GM19438 (cell line): Measurements from ENCODE around the gene NSRP1.
"Not testable (repeated sequence)": the region's sequence is repeated elsewhere in the genome, so short reads cannot be mapped to it uniquely, and the experiment has no call there.

Source experiments
- ATAC-seq: cut with Tn5 transposase; IDR thresholded peaks from one replicate; pipeline ENCODE4 v1.9.1; 2021; ENCODE audit warnings: low read depth; ENCODE audit not compliant: unreplicated experiment

The NSRP1 gene, protein sequence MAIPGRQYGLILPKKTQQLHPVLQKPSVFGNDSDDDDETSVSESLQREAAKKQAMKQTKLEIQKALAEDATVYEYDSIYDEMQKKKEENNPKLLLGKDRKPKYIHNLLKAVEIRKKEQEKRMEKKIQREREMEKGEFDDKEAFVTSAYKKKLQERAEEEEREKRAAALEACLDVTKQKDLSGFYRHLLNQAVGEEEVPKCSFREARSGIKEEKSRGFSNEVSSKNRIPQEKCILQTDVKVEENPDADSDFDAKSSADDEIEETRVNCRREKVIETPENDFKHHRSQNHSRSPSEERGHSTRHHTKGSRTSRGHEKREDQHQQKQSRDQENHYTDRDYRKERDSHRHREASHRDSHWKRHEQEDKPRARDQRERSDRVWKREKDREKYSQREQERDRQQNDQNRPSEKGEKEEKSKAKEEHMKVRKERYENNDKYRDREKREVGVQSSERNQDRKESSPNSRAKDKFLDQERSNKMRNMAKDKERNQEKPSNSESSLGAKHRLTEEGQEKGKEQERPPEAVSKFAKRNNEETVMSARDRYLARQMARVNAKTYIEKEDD

DNA sequence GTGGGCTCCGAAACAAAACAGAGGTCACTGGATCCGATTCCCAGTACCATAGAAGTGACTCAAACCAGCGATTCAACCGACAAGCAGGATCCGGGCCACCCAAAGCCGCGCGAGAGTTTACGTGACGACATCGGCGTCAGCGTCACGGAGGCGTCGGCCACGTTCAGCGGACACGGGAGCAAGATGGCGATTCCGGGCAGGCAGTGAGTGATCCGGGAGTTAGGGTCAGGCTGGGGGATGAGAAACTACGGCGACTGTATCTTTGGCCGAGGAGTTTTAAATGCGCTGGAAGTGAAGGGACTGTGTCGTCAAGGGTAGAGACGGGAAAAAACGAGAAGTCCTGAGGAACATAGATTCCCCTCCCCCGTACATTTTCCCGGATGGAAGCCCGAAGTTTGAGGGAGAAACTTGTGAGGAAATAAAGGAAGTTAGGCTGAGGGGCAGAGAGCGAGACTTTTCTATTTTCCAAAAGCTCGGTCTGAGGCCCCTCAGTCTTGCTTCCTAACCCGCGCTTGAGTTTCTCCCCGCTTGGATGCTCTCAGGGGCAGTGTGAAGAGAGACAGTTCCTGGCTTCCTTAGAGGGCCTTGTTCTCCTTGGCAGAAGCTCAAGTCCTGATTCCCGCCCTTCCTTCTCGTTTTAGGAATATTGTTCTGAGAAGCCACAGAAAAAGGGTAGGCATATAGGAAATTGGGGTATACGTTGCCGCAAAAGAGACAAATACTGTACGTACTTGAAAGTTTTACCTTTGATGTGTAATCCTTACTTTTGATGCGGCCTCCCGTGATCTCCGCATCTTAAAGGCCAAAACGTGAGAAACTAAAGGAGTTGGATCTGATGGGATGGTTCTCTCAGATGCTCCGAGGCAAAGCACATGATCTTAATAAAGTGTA is at the start of gene NSRP1:
Gene NSRP1, plus strand, starts transcription at position 156 of the 891 bp plus-strand sequence. Its CDS starts 28 bp downstream, at position 184.
- peak; percentile 90 for ATAC-seq

DNA sequence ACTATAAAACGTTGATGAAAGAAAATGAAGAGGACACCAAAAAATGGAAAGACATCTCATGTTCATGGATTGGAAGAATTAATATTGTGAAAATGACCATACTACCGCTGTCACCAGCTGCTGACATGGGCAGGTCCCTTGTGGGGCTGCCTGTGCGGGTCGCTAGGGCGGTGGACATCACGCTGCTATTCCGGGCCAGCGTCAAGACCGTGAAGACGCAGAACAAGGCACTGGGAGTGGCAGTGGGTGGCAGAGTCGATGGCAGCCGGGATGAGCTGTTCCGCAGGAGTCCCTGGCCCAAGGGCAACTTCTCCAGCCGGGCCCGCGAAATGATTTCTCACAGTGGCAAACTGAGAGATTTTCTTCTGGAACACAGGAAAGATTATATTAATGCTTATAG is 48.2 kb upstream of the NSRP1 start:
- ATAC-seq, result no peak

DNA sequence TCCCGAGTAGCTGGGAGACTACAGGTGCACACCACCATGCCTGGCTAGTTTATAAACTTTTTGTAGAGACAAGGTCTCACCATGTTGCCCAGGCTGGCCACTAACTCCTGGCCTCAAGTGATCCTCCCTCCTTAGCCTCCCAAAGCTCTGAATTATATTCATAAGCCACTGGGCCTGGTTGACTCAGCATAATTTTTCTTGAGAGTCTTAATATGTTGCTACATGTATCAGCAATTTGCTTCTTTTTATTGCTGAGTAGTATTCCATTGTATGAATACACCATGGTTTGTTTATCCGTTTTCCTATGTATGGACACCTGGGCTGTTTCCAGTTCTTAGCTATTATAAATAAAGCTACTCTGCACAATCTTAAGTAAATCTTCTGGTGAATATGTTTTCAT is 42.4 kb upstream of the NSRP1 start:
- ATAC-seq, result no peak

DNA sequence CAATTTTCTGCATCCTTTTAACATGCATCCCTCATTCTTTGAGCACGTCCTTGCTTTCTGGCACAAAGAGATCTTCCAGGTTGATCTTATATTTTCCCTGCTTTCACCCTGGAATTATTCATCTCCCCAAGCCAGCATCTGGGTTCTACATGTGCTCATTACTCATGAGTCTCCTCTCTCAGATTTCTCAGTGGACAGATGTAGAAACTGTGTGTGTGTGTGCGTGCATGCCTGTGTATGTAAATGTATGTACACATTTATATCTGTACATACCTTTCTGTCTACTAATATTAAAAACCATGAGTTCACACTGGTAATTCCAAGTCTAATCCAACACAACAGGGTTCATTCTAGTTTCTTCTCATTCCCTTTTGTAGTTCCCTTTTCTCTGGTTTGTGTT is 41.9 kb upstream of the NSRP1 start:
- no peak for ATAC-seq

DNA sequence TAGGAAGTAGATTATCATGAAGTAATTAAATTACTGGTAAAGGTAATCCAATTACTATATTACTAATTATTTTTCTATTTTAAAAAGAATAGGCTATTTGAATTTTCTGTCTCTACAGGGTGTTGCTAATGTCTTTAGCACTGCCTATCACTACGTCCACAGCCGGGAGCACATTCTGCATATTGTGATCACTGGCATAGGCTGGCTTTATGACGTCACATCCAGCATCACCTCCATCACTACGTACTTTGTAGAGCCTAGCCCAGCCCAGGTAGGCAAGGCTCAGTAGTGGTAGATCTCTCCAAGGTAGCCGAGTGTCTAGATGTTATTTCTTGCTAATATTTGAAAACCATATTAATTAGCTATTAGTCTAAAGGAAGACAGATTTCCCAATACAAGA is 33.8 kb upstream of the NSRP1 start:
- no peak for ATAC-seq

DNA sequence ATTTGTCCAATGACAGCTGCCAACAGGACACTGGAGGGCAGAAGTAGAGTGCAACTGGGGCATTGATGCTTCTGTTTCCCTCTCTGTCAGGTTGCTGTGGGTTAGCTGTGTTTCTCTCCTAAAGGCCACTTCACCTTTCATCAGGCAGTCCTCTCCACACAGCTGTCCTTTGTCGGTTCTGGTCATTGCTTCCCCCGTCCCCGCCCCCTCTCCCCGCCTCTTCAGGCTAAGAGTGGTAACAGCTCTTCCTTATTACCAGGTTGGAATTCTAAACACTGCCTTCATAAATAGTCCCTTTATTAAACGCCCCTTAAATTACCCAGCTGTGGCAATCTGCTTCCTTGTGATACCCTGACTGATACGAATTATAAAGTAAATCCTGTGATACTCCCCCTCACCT is 31.8 kb upstream of the NSRP1 start:
- ATAC-seq, result no peak

DNA sequence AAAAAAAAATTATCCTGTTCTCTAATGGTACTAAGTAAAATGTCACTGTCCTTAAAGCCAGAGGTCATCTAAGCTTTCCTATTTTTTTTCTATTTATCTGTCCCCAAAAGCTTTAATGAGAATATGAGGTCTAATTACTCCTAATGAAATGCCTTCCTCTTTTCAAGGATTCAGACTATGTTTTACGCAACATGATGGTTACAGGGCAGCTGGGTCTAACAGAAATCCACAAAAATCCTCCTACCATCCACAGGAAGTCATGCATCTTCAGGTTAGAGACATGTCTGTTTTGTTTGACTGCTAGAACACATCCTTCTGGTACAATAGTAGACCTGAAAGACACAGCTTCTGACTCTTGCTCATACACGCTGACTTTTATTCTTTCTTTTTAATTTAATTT is 29.7 kb upstream of the NSRP1 start:
- no peak for ATAC-seq

DNA sequence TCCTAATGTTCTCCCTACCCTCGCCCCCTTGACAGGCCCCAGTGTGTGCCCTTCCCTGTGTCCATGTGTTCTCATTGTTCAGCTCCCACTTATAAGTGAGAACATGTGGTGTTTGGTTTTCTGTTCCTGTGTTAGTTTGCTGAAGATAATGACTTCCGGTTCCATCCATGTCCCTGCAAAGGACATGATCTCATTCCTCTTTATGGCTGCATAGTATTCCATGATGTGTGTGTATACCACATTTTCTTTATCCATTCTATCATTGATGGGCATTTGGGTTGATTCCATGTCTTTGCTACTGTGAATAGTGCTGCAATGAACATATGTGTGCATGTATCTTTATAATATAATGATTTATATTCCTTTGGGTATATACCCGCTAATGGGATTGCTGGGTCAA is 29.2 kb upstream of the NSRP1 start:
- not testable (repeated sequence) for ATAC-seq

DNA sequence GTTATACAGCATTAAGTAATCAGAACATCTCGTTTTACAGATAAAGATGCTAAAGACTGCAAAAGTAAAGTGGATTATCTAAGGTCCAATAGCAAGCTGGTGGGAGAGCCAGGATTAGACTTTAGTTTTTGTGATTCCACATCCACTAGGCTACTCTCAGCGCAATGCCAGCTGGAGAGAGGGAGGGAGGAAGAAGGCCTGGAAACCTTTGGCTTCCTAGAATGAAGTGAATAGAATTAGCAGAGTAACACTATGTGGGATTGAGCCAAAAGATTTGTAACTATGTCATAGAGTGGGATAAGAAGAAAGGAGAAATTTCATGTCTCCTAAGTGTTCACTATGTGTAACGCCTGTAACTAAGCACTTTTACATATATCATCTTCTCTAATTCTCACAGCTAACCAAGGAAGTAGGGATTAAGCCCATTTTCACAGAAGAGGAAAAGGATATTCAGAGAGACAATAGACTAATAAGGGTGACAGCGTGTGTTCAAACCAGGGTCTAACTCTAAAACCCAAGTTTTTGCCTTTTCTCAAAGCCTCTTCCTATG is 25.4 kb upstream of the NSRP1 start:
- ATAC-seq, result no peak

DNA sequence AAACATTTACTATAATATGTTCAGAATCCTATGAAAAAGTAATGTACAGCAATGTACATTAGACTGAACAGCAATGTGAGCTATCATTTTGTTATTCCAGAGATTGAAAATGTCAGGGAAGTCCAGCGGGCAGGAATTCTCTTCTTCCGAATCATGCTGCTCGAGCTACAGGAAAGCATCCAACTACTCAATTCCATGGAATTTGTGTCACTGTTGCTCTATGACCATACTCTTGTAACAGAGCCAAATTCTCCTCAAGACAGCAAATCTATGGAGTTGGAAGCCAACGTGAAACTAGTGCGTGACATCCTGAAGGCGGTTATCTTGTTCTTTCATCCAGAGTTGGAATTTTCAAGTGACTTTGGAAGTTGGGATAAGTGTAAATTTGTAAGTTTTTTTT is 24.8 kb upstream of the NSRP1 start:
- no peak for ATAC-seq

DNA sequence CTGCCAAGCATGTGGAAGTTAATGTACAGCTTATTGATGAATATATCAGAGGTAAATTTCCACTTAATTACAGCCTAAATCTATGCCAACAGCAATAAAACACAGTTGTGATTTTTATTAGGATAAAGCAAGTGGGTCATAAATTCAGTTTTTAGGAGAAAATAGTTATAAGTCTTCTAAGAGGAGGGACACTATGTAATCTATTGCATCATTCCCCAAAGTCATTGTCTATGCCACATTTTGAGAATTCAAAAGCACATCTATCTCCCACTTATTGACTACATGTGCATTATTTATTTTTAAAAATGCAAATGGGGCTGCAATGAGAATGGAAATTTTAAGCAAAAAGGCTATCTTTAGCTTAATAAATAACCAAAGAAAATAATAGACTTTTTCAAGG is 23.7 kb upstream of the NSRP1 start:
- no peak for ATAC-seq

DNA sequence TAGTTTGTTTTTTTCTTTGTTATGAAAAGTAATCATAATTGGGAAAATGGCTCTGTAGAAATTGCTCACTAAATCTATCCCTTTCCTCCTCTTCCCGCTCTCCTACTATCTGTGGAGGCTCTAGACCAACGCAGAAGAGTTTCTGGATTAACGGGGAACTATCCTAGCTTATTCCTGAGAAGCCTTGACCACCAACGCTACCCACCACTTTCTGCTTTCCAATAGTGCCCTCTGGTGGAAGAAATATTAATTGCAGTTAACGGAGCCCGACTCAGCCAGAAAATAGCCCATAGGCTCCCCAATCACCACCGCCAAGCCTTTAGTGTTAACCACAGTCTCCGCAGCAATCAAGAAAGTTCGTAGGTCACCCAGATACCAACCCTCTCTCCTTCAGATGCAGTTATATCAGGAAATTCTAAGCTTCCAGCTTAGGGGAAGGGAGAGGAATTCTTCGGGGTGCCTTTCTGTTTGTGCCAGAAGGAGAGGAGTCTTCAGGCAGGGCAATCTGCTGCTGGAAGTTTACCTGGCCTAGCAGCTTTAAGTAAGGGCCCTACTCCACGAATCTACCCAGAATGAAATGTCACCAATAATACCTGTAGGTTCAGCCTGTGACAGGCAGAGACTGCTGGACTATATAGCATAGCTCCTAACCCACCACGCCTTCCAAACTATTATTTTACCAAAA is 23.0 kb upstream of the NSRP1 start:
- ATAC-seq, result no peak

DNA sequence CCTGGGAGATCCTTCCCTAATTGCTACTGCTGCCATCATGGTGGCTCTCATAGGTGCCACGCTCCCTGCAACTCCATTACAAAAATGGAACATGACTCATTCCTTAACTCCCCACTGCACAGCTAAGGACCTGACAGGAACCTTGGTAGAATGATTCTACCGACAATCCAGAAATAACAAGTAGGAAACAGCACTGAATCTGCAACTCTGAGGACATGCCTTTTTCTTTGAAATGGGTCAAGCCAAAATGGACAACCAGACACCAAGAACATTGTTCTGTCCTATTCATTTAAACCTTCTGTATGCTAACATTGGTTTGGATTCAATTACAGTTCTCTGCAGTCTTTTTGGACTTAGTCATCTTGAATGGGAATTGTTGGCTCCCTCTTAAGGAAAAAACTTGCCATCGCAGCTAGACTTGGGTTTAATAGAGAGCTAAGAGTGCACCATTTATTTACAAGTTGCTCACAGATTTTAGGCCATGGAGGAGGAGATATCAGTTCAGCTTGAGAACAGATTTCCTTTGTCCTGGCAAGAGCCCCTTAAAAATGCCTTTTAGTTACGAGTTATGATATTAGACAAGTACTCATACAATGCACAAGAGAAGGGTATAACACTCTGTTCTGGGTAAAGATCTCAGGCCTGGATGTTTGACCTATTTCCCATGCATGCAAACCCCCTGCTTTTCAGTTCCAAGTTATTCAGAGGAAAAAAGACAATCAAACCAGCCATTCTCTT is 20.9 kb upstream of the NSRP1 start:
- no peak for ATAC-seq

DNA sequence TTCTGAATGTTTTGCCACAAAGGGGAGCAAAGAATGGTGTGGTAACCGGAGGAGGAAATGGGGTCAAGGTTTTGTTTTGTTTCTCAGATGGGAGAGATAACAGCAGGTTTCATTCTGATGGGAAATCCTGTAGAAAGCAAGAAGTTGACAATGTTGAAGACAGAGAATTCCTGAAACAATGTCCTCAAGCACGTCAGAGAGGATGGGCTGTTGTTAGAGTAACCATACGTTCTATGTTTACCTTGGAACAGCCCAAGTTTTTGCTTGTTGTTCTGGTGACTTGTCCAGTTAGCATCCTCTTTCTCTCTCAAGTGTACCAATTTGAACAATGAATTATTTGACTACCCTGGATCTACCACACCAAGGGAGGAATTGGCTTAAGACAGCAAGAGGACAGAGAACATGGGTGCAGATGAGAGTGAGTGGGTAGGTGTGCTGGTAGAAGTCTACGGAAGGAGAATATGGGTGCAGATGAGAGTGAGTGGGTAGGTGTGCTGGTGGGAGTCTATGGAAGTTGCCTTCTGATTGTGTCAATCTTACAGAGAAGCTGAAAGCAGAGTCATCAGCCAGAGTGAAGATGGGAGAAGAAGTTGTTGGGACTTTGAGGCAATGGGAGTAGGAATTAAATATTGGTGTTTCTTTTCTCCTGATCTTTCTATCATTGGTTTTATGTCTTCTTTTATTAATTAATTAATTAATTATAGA is 14.8 kb upstream of the NSRP1 start:
- ATAC-seq, result no peak

DNA sequence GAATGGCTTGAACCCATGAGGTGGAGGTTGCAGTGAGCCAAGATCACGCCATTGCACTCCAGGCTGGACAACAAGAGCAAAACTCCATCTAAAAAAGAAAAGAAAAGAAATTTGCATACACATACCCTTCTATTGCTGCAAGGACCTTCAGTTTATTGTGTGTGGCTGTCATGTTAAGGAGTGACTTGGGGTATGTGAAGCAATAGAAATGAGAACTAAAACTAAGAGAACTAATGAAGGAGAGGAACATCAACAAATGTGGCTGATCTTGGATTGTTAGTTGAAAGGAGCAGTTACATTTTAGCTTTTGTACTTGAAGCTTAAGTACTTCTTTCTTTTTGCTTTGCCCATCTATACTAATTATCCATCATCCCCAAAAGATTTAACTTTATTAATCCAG is 12.7 kb upstream of the NSRP1 start:
- ATAC-seq, result no peak

DNA sequence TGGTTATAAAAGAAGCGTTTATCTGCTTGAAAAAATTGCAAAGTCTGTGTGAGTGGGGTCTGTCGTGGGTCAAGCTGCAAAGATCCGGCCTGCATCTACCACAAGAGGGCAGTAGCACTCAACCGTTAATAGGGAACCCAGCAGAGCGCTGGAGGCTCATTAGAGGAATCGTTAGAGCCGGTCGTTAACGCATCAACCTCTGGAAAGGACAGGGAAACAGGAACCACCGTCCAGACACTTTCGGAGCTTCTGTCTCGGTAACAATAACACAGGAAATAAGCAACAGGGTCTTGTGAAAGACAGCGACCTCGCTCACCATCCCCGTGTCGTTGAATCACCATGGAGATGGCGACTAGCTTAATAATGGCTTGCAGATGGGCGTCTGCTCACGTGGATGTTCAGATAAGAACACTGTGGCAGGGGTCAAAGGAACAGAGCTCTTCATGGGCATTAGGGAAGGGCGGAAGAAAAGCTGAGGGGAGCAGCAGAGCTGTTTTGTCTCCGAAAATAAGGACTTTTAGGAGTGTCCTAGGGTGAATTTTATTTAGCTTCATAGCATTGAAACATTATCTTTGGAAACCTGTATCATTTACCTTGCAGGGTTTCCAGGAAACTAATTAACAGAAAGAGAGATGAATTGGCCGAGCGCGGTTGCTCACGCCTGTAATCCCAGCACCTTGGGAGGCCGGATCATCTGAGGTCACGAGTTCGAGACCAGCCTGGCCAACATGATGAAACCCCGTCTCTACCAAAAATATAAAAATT is 11.9 kb upstream of the NSRP1 start:
- no peak for ATAC-seq

DNA sequence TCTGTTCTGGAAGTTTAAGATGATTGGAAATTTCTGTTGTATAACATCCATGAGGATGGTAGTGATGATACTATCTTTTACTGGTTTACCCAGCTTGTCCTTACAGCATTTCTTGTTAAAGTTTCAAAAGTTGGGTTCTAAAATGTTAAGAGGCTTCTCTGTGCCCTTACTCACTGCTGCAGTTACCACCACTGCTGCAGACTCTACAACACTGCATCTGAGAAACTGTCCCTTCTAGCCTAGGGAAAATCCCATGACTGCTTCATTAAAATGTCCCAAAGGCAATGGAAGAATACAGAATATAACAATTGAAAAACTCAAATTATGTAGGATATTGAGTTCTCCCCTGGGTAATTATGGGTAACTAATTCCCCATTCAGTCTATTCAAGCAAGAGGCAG is 3.8 kb upstream of the NSRP1 start:
- no peak for ATAC-seq

DNA sequence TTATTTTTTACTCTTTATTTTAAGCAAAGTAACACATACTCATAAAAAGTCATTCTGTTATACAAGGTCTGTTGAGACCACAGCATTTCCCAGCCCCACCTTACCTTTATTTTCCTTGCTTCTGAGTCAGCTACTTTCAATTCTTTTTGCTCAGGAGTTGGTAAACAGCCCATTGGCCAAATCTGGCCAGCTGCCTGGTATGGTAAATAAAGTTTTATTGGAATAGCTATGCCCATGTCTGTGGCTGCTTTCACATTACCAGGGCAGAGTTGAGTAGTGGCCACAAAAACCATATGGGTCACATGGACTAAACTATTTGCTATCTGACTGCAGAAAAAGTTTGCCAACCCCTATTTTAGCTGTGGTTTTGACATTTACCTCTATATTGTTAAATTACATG is 3.4 kb upstream of the NSRP1 start:
- no peak for ATAC-seq

DNA sequence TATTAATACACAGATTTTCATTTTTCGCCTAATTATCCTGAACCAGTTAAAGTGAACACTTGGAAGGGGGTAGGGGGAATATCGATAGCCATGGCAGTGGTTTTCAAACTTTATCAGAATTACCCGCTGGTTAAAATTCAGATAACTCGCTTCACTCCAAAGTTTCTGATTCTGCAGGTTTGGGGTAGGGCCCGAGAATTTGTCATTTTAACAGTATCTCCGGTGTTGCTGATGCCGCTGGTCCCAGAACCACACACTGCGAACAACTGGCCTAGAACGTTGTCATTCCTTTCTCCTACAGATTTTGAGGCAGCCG is 313 bp upstream of the NSRP1 start:
- ATAC-seq, result peak; percentile 21
